ENCODE results near the gene RAC2. TPM values are rescaled to one million over a fixed set of nuclear protein-coding genes. Genes with fewer than 3 reads are reported as not detected.

RAC2 gene
- total RNA-seq, 1 experiment from 2014 or later: 90.5 TPM

DNA sequence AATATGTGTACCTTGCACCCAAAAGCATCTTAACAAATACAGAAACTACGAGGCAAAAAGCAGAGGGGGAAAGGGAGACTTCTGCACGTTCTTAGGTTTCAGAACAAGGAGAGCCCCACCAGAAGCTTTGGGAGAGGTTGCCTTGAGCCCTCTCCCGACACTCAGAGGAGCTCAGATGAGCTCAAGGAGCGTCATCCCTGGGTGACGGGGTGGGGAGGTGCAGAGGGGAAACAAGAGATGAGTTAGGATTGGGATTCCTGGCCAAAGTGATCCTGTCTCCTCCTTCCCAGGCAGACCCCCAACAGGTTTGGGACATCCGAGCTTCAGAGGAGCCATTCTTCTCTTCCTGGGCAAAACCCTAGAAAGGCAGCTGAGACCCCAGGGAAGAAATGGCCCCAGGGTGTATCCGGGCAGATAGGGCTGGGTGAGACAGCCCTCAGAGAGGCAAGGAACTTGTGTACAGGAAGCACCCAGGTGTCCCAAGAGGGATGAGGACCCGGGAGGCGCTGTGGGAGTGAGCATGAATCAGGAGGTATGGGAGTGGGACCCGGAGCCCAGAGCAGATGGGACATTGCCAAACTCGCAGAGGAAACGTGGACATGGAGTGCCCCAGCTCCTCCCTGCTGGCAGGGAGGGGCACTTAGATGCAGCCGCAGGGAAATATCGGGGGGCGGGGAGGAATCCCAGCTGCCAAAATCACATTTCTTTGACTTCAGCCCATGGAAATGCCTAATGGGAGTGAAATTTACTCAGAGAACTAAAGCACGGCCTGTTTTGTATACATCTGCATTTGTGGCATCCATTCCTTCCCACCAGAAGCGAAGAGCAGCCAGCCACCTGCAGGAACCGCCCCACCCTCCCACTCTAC, 68.4 kb downstream of the RAC2 start:
- H3F3A ChIP-seq (ENCODE audit: insufficient read depth, low read depth): peaks cover 18% of the 10 kb centered on the region; the same call in 1 of the 2 replicates
- no peak for TF ChIP-seq EZH2 (IDR thresholded peaks at IDR 0.05; ENCODE audit: low read depth)
- TF ChIP-seq, protein P1, sequence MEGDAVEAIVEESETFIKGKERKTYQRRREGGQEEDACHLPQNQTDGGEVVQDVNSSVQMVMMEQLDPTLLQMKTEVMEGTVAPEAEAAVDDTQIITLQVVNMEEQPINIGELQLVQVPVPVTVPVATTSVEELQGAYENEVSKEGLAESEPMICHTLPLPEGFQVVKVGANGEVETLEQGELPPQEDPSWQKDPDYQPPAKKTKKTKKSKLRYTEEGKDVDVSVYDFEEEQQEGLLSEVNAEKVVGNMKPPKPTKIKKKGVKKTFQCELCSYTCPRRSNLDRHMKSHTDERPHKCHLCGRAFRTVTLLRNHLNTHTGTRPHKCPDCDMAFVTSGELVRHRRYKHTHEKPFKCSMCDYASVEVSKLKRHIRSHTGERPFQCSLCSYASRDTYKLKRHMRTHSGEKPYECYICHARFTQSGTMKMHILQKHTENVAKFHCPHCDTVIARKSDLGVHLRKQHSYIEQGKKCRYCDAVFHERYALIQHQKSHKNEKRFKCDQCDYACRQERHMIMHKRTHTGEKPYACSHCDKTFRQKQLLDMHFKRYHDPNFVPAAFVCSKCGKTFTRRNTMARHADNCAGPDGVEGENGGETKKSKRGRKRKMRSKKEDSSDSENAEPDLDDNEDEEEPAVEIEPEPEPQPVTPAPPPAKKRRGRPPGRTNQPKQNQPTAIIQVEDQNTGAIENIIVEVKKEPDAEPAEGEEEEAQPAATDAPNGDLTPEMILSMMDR (conservative IDR thresholded peaks at IDR 0.05): no peak
- ChIA-PET CTCF (interaction anchor here (0.5 kb wide), 1 partner anchor 633 kb away, joined by 4 read pairs; no protein-coding TSS in a partner anchor), POLR2A (ENCODE audit: unreplicated experiment) (no interaction called here)
- H3K27ac ChIP-seq: no peak overlapping the region
- H3K9me2 ChIP-seq (ENCODE audit: insufficient read depth): no peaks in the 10 kb centered on the region
- H2AFZ ChIP-seq: no peak overlapping the region
- H3K27me3 ChIP-seq (ENCODE audit: insufficient read depth, low read depth): no peaks in the 10 kb centered on the region
- no peaks in the 10 kb centered on the region for H3K9me3 ChIP-seq (ENCODE audit: insufficient read depth, low read depth)
- no peak overlapping the region for H3K4me2 ChIP-seq
- BruUV-seq (replicated peaks): no TSS peak
- intact Hi-C loops (cut with micrococcal nuclease; ENCODE audit: unreplicated experiment): no loop called here
- H3K79me2 ChIP-seq (ENCODE audit: low read depth): no peaks in the 10 kb centered on the region
- H4K20me1 ChIP-seq (ENCODE audit: insufficient read depth): no peaks in the 10 kb centered on the region
- H3K4me3 ChIP-seq: no peak overlapping the region
- no peaks in the 10 kb centered on the region for H3K36me3 ChIP-seq (ENCODE audit: low read depth)
- peaks cover 17% of the 10 kb centered on the region for H3K4me1 ChIP-seq (replicated peaks; ENCODE audit: insufficient read depth)
- no peak for DNase-seq

Other genes starting within 250 kb of the RAC2 start
- 99.4 and 123 TPM in 2 replicates for gene TST, start 224.8 kb downstream of the RAC2 start, total RNA-seq (2021)
- 75.9 and 109 TPM in 2 replicates for gene MPST, start 224.5 kb downstream of the RAC2 start, total RNA-seq (2021)
- gene KCTD17, start 192.5 kb downstream of the RAC2 start, total RNA-seq (2021): 29.5 and 32.6 TPM in 2 replicates
- 0.79 and 0.88 TPM in 2 replicates for gene TMPRSS6, start 134.6 kb downstream of the RAC2 start, total RNA-seq (2021)
- gene IL2RB, start 94.4 kb downstream of the RAC2 start, total RNA-seq (2021): 0.46 and 1.0 TPM in 2 replicates
- gene C1QTNF6, start 56.0 kb downstream of the RAC2 start, total RNA-seq (2021): 72.2 and 85.9 TPM in 2 replicates
- gene SSTR3, start 31.8 kb downstream of the RAC2 start, total RNA-seq (2021): not detected in 2 replicates
- not detected in 2 replicates for gene CYTH4, start 38.2 kb upstream of the RAC2 start, total RNA-seq (2021)
- gene ELFN2, start 183.2 kb upstream of the RAC2 start, total RNA-seq (2021): 30.8 and 36.6 TPM in 2 replicates
- 26.0 and 28.1 TPM in 2 replicates for gene MFNG, start 242.1 kb upstream of the RAC2 start, total RNA-seq (2021)